GM19238 (cell line): ENCODE data around the gene MDH2.
"Not testable (repeated sequence)": the region's sequence is repeated elsewhere in the genome, so short reads cannot be mapped to it uniquely, and the experiment has no call there.

Source experiments
- DNase-seq: peaks from one replicate; pipeline ENCODE4 v3.0.0; 2011; ENCODE audit warnings: low spot score; ENCODE audit not compliant: insufficient read length

The MDH2 gene

DNA sequence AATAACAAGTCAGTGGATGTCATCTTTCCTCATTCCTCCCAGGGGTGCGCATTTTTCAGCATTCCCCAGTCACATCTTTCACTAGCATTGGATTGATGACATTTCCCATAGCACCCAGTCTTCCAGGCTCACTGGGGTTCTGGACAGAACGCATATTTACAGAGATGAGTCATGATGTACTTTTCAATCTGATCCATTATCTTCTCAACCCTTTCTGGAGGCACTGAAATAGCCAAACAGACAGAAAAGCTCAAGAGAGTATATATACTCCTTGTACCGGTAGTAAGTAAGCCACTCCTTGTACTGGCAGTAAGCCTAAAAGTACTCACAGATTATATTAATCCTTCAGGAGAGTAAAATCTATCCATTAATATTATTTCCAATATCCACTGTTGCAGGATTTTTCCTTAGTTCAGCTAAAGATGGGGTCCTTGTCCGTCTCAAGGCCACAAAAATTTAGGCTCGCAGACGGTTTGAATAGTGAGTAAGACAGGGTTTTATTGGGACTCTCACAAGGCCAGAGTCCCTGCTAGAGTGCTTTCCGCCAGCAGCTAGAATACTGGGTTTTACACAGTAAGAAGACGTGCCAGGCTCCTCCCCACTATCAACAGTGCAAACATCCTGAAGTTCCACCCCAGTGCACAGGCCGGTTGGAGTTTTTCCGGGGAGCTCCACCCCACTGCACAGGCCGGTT, 60.8 kb downstream of the MDH2 start:
- no peak for DNase-seq

DNA sequence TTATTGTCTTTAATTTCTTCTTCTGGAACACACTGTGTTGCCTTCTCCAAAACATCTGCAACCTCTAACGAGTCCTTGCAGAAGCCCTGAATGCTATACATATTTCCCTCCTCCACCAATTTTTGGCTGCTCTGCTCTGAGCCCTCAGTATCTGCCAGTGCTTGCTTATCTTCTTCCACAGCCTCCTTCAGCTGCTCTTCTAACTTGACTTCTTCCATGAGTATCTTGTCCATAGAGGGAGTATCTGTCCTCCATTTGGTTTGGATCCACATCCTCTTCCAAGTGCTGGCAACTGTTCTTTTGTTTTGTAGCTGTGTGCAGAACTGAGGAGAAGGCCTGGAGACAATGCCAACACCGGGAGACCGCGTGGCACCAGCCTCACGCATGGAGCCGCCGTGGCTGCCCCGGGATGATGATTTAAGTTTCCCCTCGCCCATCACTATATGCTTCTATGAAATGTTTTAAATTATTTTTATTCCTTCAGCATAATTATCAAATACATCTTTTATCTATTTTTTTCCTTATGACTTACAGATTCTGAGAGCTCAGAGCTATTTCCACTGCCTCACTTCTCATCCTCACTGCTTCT, 65.2 kb downstream of the MDH2 start:
- DNase-seq, result not testable (repeated sequence)

DNA sequence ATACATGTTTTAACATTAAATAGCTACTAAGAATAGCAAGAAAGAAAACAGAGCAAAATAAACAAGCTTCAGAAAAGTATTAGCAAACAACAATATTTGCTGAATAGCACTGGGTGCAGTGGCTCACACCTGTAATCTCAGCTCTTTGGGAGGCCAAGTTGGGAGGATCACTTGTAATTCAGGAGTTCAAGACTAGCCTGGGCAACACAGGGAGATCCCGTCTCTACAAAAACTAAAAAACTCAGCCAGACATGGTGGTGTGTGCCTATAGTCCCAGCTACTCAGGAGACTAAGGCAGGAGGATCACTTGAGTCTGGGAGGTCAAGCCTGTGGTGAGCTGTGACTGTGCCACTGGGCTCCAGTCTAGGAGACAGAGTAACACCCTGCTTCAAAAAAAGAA, 66.8 kb downstream of the MDH2 start:
- not testable (repeated sequence) for DNase-seq
